NCI-H2196 (cell line): ENCODE measurements around the gene UGT1A6.
"Not testable (repeated sequence)": the region's sequence is repeated elsewhere in the genome, so short reads cannot be mapped to it uniquely, and the experiment has no call there.

Experiments
- DNase-seq: peaks from one replicate; lab custom pipeline; 2025; ENCODE audit not compliant: unreplicated experiment; lab: John Stamatoyannopoulos, UW

UGT1A6 gene

DNA sequence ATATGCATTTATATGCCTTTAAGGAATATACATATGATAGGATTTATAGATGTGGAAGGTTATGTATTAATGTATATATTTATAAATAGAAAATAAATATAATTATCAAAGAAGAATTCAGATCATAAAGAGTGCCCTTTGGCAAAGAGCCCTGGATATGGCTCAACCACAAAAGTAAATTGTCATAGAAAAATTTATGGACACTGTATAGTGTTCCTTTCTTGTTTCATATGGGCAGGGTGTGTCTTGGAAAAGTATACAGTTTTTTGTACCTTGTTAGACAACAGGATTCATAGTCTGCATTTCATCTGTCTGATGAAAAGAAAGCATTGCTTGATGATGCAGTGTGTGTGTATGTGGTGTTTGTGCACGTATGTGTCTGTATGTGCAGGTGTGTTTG, 8.1 kb upstream of the UGT1A6 start:
- no peak for DNase-seq

DNA sequence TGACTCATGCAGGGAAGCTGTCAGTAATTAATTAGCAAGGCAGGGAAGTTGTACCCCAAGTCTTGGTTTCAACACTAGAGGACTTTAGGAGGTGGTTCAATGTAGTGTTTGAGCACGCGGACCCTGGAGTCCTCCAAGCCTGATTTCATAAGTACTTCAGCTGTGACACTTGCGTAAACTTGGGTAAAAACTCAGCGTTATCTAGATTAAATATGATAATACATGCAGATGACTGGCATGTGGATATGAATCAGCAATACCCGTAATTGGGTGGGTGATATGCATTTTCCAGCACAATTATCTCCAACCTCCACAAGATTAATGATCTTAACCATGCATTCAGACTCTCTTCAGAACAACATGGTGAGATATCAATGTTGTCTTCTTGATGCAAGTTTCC, 5.8 kb upstream of the UGT1A6 start:
- no peak for DNase-seq

- no peak for DNase-seq
These were observed 4.3 kb upstream of the UGT1A6 start for GRCh38 chr2:233688341-233688740.

GRCh38 chr2:233689031-233689430, 3.7 kb upstream of the UGT1A6 start:
- DNase-seq = no peak

GRCh38 chr2:233689501-233689900, 3.2 kb upstream of the UGT1A6 start:
- no peak for DNase-seq

DNA sequence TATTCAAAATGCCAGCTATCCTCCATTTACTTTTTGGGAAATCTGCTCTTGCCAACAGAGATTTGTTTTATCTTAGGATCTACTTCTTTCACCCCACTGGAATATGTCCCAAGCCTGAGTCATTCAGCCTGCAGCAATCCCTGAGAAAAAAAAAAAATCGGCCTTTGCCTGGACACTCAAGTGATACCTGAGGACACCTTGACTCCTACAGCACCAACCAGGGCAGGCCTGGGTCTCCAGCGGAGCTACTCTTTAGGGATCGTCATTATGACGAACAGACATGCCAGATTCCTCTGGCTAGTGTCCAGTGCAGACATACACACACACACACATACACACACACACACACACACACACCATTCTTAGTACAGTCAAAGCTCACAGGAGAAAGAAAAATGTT, 2.2 kb upstream of the UGT1A6 start:
- no peak for DNase-seq

DNA sequence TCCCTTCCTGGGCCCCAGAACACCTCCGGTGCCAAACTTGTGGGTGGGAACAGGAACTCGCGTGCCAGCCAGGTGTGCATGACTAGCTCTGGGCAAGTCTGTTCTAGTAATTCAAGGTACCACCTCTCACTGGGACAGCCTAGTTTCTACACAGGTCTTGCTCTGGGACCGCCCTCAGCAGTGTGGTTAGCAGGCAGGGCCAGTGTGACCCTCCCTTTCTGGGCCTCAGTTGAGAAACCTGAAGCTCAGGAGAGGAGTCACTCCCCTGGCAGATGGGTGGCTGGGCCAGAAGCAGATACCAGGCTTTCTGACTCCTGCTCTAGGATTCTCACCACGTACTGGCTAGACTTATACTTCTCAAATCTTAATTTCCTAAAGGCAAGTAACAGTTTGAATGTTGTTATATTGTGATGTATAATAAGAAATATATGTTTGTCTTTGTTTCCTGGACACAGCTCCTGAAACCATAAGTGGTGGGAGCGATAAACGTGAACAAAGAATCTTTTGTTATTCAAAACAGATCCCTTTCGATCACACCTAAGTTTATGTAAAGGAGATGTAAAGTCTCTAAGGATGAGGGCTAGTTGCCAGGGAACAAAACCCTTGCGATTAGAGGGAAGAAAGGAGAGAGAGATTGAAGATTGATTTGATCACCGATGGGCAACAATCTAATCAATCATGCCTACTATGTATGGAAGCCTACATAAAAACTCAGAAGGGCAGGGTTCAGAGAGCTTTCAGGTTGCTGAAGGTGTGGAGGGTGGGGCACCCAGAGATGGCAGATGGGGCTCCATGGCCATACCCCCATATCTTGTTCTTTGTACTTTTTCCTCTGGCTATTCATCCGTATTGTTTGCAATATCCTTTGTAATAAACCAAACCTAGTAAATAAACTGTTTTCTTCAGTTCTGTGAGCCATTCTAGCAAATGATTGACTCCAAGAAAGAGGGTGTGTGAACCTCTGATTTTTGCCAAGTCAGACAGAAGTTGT, 952 bp upstream of the UGT1A6 start:
- no peak for DNase-seq

- DNase-seq = no peak
These were observed 1.3 kb downstream of the UGT1A6 start for GRCh38 chr2:233693963-233694362.

GRCh38 chr2:233698740-233699139, 6.0 kb downstream of the UGT1A6 start:
- DNase-seq = no peak

- no peak for DNase-seq
These were observed 6.8 kb downstream of the UGT1A6 start for GRCh38 chr2:233699424-233700027.

DNA sequence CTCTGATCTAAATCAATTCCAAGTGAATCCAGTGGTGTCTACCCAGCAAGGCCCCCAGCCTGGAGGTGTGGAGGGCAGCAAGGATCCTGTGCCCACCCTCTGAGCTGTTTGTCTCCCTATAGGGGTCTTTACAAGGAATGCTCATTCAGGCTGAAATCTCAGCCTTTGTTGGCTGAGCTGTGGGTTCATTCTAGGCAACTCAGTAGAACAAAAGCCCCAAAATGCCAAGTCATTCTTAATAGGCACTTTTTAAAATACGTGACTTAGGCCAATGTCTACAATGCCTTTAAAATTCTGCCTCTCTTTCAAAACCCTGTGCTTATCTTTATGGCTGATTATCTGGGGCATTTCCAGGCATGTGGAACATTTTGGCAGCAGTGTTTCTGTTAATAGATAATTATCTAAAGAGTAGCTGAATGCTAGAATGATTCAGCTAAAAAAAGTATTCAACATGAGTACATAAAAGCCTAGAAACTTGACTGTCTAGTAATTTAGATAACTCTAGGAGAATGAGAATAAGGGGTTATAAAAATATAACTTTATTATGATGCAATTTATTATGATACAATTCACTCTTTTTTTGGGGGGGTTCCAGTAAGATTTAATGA, 7.4 kb downstream of the UGT1A6 start:
- peak; percentile 65 for DNase-seq

DNA sequence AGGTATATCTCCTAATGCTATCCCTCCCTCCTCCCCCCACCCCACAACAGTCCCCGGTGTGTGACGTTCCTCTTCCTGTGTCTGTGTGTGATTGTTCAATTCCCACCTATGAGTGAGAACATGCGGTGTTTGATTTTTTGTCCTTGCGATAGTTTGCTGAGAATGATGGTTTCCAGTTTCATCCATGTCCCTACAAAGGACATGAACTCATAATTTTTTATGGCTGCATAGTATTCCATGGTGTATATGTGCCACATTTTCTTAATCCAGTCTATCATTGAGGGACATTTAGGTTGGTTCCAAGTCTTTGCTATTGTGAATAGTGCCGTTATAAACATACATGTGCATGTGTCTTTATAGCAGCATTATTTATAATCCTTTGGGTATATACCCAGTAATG, 8.2 kb downstream of the UGT1A6 start:
- not testable (repeated sequence) for DNase-seq

DNA sequence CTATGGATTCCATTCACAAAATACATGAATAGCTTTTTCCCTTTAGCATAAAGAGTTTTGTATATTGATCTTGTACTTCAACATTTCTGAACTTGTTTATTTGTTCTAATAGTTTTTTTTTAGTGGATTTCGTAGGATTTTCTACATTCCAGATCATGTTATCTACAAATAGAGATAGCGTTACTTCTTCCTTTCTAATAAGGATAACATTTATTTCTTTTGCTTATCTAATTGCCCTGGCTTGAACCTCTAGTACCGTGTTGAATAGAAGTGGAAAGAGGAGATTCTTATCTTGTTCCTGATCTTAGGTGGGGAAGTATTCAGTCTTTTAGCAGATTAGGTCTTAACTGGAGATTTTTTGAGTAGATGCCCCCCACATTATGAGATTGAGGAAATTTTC, 9.5 kb downstream of the UGT1A6 start:
- no peak for DNase-seq

DNA sequence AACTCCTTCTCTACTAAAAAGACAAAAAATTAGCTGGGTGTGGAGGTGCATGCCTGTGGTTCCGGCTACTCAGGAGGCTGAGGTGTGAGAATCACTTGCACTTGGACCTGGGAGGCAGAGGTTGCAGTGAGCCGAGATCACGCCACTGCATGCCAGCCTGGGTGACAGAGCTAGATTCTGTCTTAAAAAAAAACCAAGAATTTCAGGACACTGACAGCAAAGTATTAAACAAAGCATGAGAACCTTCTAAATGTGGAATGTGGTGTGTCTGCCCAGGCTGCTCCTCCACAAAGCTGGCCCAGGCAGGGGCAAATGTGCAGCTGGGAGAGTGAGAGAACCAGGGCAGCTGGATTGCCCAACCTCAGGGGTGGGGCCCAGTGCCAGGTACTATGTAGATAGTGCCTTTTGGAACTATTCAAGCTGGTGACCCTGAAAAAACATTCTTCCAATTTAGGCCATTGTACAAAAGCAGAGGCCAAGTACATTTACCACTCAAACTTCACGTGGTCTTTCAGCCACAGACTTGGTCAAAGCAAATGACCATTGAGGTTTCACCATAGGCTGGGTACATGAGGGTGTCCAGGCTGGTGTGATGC, 13.3 kb downstream of the UGT1A6 start:
- DNase-seq = no peak

DNA sequence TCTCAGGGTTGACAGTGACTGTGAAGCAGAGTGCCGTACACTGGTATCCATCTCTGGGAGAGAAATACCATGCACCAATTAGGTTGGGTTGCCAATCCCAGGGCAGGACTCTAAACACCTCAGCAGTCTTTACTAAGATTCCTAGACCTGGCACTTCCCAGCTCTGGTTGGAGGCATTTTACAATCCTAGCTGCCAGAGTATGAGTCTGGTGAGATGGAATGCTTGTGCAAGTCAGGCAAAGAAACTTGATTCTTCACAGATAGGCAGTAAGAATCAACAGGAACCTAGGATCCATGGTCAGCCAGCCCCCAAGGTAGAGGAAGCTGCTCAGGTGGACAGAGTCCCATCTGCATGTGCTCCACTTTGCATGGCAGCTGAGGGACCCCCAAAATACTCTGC, 14.0 kb downstream of the UGT1A6 start:
- no peak for DNase-seq

GRCh38 chr2:233707940-233708644, 15.4 kb downstream of the UGT1A6 start:
- no peak for DNase-seq

- DNase-seq = no peak
These were observed 16.3 kb downstream of the UGT1A6 start for GRCh38 chr2:233708942-233709341.

DNA sequence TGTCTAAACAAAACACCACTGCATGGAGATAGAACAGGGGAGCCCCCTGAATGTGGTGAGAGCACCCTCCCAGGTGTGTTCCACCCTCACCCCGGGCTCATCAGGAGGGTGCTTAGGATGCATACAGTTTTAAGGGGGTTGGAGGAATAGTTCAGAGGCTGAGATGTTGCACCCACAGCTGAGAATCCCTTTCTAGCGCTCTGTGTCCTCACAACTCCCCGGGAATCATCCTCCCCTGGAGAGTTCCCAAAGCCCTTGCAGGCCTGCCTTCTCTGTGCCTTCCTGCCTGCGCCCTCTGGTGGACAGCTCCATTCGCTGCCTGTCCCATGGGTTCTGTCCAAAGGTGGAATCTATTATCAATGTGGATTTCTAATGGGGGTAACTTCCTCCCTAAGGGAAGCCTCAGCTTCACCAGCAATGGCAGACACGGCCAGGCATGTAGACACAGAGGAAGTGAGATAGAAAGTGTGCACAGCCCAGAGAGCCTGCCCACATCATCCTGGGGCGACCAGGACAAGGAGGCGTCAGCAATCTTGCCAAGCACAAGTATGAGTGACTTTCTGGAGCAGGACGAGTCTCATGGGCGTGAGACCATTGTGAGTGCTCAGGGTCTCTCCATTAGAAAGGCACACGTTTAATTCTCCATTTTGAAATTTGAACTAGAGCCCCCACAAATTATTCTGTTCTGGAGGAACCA, 18.8 kb downstream of the UGT1A6 start:
- peak; percentile 84 for DNase-seq

DNA sequence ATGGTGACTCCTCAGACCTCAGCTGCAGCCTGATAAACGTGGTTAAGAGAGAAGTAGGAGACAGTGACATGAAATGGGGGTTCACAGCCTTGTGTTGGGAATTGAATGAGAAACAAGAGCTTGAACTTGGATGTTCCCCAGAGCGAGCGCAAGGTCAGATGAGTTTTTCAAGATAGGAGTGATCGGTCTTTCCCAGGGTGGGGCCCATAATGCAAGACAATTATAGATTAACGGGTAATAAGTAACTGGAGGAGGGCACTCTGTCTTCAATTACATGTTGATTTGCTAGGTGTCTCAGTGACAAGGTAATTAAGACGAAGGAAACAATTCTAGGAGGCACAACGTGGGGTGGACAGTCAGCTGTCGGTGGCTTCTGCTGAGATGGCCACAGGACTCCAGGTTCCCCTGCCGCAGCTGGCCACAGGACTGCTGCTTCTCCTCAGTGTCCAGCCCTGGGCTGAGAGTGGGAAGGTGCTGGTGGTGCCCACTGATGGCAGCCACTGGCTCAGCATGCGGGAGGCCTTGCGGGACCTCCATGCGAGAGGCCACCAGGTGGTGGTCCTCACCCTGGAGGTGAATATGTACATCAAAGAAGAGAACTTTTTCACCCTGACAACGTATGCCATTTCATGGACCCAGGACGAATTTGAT, 20.0 kb downstream of the UGT1A6 start, which contains the start of gene UGT1A5:
Gene UGT1A5, plus strand, starts transcription at position 297 of the 651 bp plus-strand sequence. Its CDS starts 85 bp downstream, at position 382.
- no peak for DNase-seq

- no peak for DNase-seq
These were observed 20.5 kb downstream of the UGT1A6 start for GRCh38 chr2:233713262-233713615.
